Measurements from ENCODE around the gene TOR2A. TPM values are rescaled to one million over a fixed set of nuclear protein-coding genes. Genes with fewer than 3 reads are reported as not detected.
A peak's percentile ranks its signal among the peaks of the same experiment; 100 is the strongest.

TOR2A gene
- total and polyA plus RNA-seq, 4 donors = 8.8 to 30.8 (median 16.9) TPM

DNA sequence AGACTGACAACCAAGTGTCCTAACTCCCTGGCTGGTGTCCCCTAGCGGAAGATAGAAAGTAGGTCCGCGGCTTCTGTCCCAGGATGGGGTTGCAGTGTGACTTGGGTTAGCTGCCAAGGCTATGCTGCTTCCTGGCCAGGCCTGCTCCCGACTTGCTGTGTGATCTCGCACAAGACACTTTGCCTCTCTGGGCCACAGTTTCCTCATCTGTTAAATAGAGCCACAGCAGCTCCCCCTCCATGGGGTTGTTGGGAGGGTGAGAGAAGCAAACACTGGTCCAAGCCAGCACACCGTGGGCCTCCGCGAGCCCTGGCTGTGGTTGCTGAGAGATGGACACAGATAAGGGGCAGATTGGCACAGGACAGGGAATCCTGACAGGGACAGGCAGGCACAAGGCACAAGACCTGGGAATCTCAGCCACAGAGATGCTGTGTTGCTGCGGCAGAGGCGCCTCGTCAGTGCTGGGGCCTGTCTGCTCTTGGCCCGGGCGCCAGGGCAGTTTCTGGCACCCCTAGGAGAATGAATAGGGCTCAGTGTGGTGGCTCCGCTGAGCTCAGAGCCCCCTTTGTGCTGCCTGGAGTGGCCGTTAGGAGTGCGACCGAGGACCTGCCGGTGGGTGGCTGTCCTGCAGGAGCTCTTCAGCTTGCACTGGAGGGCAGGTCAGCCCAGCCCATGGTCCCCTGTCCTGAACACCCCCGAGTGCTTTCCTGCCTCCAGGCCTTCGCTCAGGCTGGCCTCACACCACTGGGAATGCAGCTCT is 45.2 kb upstream of the TOR2A start:
- TF ChIP-seq, protein P1, sequence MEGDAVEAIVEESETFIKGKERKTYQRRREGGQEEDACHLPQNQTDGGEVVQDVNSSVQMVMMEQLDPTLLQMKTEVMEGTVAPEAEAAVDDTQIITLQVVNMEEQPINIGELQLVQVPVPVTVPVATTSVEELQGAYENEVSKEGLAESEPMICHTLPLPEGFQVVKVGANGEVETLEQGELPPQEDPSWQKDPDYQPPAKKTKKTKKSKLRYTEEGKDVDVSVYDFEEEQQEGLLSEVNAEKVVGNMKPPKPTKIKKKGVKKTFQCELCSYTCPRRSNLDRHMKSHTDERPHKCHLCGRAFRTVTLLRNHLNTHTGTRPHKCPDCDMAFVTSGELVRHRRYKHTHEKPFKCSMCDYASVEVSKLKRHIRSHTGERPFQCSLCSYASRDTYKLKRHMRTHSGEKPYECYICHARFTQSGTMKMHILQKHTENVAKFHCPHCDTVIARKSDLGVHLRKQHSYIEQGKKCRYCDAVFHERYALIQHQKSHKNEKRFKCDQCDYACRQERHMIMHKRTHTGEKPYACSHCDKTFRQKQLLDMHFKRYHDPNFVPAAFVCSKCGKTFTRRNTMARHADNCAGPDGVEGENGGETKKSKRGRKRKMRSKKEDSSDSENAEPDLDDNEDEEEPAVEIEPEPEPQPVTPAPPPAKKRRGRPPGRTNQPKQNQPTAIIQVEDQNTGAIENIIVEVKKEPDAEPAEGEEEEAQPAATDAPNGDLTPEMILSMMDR (IDR thresholded peaks at IDR 0.05; ENCODE audit: control extremely low read depth, extremely low read depth) = no peak
- no peaks in the 10 kb centered on the region for H3K27me3 ChIP-seq (ENCODE audit: control insufficient read depth in 3 of 3, insufficient read depth in 3 of 3, low read length in 2 of 3)
- H3K27ac ChIP-seq (ENCODE audit: low read depth in 1 of 2, low read length in 1 of 2) = peak overlapping the region in 1 of 2 donors; percentile 54
- H3K4me3 ChIP-seq = no peak overlapping the region
- DNase-seq (no peak), ATAC-seq (ENCODE audit: insufficient read depth, low FRiP score) (no peak)
- no peaks in the 10 kb centered on the region for H3K36me3 ChIP-seq (ENCODE audit: control insufficient read depth in 4 of 4, insufficient read depth in 4 of 4, low read length in 4 of 4)
- 57 to 73% methylated on average over 20 of the region's 20 CpGs for WGBS, 2 donors
- no peaks in the 10 kb centered on the region for H3K9me3 ChIP-seq (ENCODE audit: control insufficient read depth in 4 of 4, insufficient read depth in 3 of 4, low read length in 3 of 4)
- H3K4me1 ChIP-seq (ENCODE audit: control insufficient read depth in 5 of 5, insufficient read depth in 5 of 5, low read length in 5 of 5) = peaks cover 0 to 10% (median 6%) of the 10 kb centered on the region in 5 donors
- H3K9ac ChIP-seq (ENCODE audit: insufficient read depth in 1 of 2, low read length in 2 of 2) = no peak overlapping the region

DNA sequence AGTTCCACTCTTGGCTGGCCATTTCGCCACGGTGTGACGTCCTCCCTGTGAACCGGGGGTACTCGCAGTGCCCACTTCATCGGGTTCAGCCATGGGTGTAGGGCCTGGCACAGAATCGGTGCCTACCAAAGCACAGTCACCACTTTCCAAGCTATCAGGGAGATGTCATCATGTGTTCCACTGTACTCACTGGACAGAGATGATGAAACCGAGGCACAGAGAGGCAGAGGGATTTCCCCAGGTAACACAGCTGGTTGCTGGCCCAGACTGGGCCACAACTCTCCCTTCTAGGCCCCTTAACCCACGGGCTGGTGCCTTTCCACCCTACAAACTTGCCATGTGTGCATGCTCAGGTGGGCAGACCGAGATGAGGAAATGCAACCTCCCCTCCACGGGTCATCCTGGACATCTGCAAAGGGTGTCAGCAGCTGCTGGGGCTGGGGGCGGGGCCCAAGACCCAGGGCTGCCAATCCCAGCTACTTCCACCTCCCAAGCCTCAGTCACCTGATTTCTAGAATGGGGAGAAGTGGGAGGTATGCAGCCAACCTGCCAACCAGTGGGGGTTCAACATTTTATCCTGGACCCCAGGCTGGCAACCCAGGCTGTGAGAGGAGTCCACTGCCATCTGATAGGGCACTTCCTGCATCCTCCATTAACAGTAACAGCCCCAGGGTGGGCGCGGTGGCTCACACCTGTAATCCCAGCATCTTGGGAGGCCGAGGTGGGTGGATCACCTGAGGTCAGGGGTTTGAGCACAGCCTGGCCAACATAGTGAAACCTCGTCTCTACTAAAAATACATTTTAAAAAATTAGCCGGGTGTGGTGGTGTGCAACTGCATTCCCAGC is 44.3 kb upstream of the TOR2A start:
- no peaks in the 10 kb centered on the region for H3K27me3 ChIP-seq (ENCODE audit: control insufficient read depth in 3 of 3, insufficient read depth in 3 of 3, low read length in 2 of 3)
- no peak for DNase-seq
- TF ChIP-seq, protein P1 (IDR thresholded peaks at IDR 0.05; ENCODE audit: control extremely low read depth, extremely low read depth) = no peak
- no peaks in the 10 kb centered on the region for H3K36me3 ChIP-seq (ENCODE audit: control insufficient read depth in 4 of 4, insufficient read depth in 4 of 4, low read length in 4 of 4)
- no peak for ATAC-seq (ENCODE audit: insufficient read depth, low FRiP score)
- no peaks in the 10 kb centered on the region for H3K9me3 ChIP-seq (ENCODE audit: control insufficient read depth in 4 of 4, insufficient read depth in 3 of 4, low read length in 3 of 4)
- H3K4me1 ChIP-seq (ENCODE audit: control insufficient read depth in 5 of 5, insufficient read depth in 5 of 5, low read length in 5 of 5) = peaks cover 0 to 10% (median 5%) of the 10 kb centered on the region in 5 donors
- H3K4me3 ChIP-seq = no peak overlapping the region
- WGBS, 2 donors = 42 to 59% methylated on average over 17 of the region's 17 CpGs
- no peak overlapping the region for H3K9ac ChIP-seq (ENCODE audit: insufficient read depth in 1 of 2, low read length in 2 of 2)
- peak overlapping the region in 1 of 2 donors; percentile 87 for H3K27ac ChIP-seq (ENCODE audit: low read depth in 1 of 2, low read length in 1 of 2)

DNA sequence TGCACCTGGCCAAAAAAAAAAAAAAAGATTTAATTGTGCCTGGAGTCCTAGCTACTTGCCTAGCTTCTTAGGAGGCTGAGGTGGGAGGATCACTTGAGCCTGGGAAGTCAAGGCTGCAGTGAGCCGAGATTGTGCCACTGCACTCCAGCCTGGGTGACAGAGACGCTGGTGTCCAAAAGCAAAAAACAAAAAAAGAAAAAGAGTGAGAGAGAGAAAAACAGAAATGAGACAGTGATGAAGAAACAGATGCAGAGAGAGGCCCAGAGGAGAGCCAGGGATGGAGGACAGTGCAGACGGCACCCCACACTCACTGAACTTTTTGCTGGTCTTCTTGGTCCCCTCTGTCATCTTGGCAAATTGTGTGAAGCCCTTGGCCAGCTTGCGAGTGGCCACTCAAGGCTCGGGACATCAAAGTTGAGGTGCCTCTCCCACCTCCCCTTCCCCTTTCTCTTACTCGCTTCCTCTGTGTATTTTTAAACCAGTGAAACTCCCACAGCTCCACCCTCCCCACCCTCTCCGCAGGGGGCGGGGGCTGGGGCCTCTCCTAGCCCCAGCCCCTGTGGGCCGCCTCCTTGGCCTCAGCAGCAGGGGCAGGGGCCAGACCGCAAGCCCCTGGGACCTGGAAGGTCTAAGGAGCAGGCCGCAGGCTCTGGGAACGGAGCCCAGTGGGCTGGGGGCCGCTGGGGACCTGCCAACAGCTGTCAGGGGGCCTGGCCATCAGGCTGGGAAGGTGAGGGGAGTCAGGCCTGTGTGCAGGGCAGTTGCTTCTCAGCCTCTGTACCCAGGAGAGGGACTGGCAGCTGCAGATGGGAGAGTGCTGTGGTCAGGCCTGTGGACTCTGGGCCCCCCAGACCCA is 43.4 kb upstream of the TOR2A start, which contains the start of gene SH2D3C:
TSS of gene SH2D3C (minus strand) at position 387 of the 856 bp plus-strand sequence. CDS start at position 348, 39 bp downstream.
- Histone ChIP-seq H3K4me1 (ENCODE audit: control insufficient read depth in 5 of 5, insufficient read depth in 5 of 5, low read length in 5 of 5) (peaks cover 0 to 10% (median 5%) of the 10 kb centered on the region in 5 donors), H3K27ac (ENCODE audit: low read depth in 1 of 2, low read length in 1 of 2) (peak within 1 kb of the TSS in 1 of 2 donors; percentile 87), H3K4me3 (no peak within 1 kb of the TSS), H3K9ac (ENCODE audit: insufficient read depth in 1 of 2, low read length in 2 of 2) (peak within 1 kb of the TSS in 1 of 2 donors; percentile 42), H3K27me3 (ENCODE audit: control insufficient read depth in 3 of 3, insufficient read depth in 3 of 3, low read length in 2 of 3) (no peaks in the 10 kb centered on the region), H3K9me3 (ENCODE audit: control insufficient read depth in 4 of 4, insufficient read depth in 3 of 4, low read length in 3 of 4) (no peaks in the 10 kb centered on the region), H3K36me3 (ENCODE audit: control insufficient read depth in 4 of 4, insufficient read depth in 4 of 4, low read length in 4 of 4) (peaks cover 0 to 3% (median under 1%) of the 10 kb centered on the region in 4 donors)
- ATAC-seq (ENCODE audit: insufficient read depth, low FRiP score) = peak; percentile 9
- WGBS, 2 donors = 11 to 35% methylated on average over 13 of the region's 13 CpGs
- peak; percentile 38 to 56 (median 41) for DNase-seq
- TF ChIP-seq, protein P1 (IDR thresholded peaks at IDR 0.05; ENCODE audit: control extremely low read depth, extremely low read depth) = no peak
